NCI-H2029 treated with DMSO at 0.1 percent for 48 hours (cell line): ENCODE measurements around the gene DPRX.
"Not testable (repeated sequence)": the region's sequence is repeated elsewhere in the genome, so short reads cannot be mapped to it uniquely, and the experiment has no call there.

Experiments used
- DNase-seq: peaks from one replicate; lab custom pipeline; 2025; lab: John Stamatoyannopoulos, UW

DPRX gene

DNA sequence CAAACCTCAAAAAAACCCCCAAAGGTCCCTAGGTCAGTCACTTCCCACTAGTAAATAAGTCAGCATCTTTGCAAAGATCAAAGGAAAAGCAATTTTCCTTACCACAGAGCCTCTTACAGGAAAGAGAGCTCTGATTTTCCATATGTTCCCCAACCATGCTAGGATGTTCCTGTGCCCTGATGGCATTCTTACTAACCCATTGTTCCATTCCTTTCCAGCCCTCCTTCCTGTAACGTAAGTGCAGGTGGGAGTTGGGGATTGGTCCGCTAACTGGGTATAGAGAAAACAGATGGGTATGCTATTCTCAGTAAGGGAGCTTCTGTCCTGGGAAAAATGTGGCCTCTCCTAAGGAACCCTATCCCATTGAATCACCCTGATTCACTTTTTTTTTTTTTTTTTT is 14.3 kb downstream of the DPRX start:
- no peak for DNase-seq

DNA sequence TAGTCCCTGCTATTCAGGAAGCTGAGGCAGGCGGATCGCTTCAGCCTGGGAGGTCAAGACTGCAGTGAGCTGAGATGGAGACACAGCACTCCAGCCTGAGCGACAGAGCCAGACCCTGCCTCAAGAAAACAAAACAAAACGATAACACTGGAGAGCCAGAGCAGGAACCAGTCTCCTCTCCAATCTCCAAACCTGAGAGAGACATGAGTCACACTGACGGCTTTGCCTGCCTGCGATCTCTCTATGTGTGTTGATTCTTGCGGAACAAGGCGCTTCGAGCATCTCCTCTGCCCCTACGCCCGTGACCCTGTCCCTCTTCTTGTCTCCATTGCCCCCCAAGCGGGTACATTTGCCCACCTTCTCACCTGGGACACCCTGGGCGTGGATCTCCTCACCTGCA is 15.6 kb downstream of the DPRX start:
- DNase-seq = no peak

DNA sequence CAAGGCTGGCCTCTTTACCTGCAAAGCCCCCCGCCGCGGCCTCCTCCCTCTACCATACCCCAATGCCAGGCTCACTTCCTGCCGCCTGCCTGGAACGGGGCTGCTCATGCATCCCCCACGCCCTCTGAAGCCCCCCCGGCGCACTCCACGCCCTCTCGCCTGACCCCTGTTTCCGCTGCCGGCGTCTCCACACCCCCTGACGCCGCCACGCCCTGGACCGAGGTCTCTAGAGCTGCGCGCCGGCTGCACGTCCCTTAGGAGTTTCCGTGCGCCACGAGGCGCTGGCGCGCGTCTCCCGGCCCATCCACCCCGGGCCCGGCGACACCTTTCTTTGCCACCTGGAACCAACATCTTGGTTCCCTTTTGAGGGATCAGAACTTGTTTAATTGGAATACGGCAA is 16.0 kb downstream of the DPRX start:
- DNase-seq = no peak

GRCh38 chr19:53649746-53650593 is 18.2 kb downstream of the DPRX start:
- DNase-seq = no peak

DNA sequence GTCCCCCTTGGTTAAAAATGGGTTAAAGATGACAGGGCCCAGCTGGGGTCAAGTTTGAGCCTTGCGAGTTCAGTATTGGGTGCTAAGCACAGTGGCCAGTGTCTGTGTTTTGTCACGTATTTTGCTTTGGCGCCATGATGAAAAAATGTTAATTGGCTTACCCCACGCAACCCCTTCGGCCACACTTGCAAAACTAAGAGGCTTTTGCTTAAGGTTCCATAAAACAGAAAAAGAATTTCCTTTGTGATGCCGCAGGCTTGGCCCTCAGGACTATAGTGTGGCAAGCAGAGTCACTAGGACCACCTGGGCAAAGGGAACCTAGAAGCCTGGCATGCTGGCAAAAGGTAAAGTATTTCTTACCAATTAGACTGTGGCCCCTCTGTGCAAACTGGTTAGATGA is 20.7 kb downstream of the DPRX start:
- no peak for DNase-seq

- no peak for DNase-seq
These were observed 23.4 kb downstream of the DPRX start for GRCh38 chr19:53655042-53655665.

GRCh38 chr19:53657330-53657729 is 25.5 kb downstream of the DPRX start:
- no peak for DNase-seq

GRCh38 chr19:53657778-53658177 is 26.0 kb downstream of the DPRX start:
- DNase-seq = no peak

GRCh38 chr19:53659292-53659691 is 27.5 kb downstream of the DPRX start:
- DNase-seq = no peak

DNA sequence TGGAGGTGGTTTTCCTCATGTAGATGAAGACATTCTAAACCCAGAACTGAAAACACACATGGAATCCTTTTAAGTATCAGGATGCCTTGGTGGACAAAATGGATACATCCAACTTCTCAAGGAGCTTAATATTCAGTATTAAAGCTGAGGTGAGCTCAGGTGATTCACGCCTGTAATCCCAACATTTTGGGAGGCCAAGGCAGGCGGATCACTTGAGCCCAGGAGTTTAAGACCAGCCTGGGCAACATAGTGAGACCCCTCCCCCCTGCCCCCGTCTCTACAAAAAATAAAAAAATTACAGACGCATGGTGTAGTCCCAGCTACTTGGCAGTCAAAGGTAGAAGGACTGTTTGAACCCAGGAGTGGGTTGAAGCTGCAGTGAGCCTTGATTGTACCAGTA is 28.8 kb downstream of the DPRX start:
- DNase-seq = no peak

DNA sequence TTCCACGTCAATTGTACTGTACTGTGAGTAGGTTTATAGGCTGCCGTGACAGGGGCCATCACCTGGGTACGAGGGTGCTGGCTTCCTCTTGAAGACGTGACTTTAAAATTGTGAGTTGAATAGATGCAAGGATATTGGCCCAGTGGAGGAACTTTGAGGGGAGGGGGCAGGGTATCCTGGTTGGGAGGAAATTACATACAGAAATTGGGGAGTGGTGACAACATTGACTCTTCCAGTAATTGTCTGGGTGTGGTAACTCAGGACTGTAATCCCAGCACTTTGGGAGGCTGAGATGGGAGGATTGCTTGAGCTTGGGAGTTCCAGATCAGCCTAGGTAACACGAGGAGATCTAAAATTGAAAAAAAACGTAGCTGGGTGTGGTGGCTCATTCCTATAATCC is 30.4 kb downstream of the DPRX start:
- DNase-seq = no peak

DNA sequence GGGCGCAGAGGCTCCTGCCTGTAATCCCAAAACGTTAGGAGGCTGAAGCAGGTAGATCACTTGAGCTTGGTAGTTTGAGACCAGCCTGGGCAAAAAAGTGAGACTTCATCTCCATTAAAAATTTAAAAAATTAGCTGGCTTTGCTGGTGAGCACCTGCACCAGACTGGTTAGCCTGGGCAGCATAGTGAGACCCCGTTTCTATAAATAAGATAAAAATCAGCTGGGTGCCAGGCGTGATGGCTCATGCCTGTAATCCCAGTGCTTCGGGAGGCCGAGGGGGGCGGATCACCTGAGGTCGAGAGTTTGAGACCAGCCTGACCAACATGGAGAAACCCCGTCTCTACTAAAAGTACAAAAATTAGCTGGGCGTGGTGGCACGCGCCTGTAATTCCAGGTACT is 32.4 kb downstream of the DPRX start:
- no peak for DNase-seq

DNA sequence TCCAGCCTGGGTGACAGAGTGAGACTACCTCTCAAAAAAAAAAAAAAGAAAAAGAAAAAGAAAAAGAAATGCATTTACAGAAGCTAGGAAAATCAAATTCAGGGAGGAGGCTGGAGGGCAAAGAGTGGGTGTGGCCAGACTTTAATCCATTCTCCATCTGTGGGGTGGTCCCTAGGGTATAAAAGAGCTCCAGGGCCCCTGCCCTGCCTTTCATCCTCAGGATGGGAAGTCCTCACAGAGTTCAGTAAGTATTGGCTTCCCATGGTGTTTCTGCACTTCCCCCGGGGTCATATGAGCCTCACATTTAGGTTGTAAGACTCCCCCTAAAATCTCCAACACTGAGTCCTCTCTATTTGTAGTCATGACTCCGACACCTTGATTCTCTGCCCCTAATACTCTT is 33.0 kb downstream of the DPRX start:
- DNase-seq = no peak

DNA sequence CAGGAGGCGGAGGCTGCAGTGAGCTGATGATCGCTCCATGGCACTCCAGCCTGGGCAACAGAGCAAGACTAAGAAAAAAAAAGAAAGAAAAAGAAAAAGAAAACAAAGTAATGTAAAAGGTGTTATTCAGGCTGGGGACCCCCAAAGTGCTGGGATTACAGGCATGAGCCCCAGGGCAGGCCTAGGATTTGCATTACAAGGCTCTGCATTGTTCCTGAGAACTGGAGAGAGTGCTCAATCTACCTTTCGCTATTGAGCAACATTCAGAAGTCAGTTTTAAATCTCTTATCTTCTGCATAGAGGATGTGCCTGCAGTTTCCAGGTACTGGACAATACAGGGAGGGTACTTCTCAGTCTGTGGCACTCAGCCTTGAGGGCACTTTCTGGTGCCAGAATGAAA is 34.5 kb downstream of the DPRX start:
- not testable (repeated sequence) for DNase-seq

DNA sequence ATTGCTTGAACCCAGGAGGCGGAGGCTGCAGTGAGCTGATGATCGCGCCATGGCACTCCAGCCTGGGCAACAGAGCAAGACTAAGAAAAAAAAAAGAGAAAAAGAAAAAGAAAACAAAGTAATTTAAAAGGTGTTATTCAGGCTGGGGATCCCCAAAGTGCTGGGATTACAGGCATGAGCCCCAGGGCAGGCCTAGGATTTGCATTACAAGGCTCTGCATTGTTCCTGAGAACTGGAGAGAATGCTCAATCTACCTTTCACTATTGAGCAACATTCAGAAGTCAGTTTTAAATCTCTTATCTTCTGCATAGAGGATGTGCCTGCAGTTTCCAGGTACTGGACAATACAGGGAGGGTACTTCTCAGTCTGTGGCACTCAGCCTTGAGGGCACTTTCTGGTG is 37.0 kb downstream of the DPRX start:
- not testable (repeated sequence) for DNase-seq

- no peak for DNase-seq
These were observed 38.5 kb downstream of the DPRX start for GRCh38 chr19:53670345-53670744.

- DNase-seq = no peak
These were observed 39.9 kb downstream of the DPRX start for GRCh38 chr19:53671663-53672062.
